Endodermal cell (in vitro differentiated cells): ENCODE measurements around the gene CHID1. TPM values are rescaled to one million over a fixed set of nuclear protein-coding genes. Genes with fewer than 3 reads are reported as not detected.

ENCODE experiments used
- DNase-seq: peaks from one replicate; pipeline ENCODE4 v3.0.0-alpha.2; 2017
- H3K27ac ChIP-seq: 2 replicates; pipeline ENCODE4 v1.5.1; 2013; ENCODE audit warnings: mild to moderate bottlenecking, low read depth, low read length, moderate library complexity
- H3K27me3 ChIP-seq: 2 replicates; pipeline ENCODE4 v1.6.1; 2013; ENCODE audit warnings: mild to moderate bottlenecking, low read length, moderate library complexity; ENCODE audit not compliant: insufficient read depth, control insufficient read depth, poor library complexity, severe bottlenecking
- H3K36me3 ChIP-seq: 2 replicates; pipeline ENCODE4 v1.7.0; 2013; ENCODE audit warnings: mild to moderate bottlenecking, low read length, moderate library complexity; ENCODE audit not compliant: control insufficient read depth, insufficient read depth
- H3K4me1 ChIP-seq: one replicate; pipeline ENCODE4 v1.7.0; 2013; ENCODE audit warnings: low read length; ENCODE audit not compliant: control insufficient read depth, insufficient read depth
- H3K4me3 ChIP-seq: 2 replicates; pipeline ENCODE4 v1.5.1; 2013; ENCODE audit warnings: mild to moderate bottlenecking, low read length, moderate library complexity
- H3K9ac ChIP-seq: 2 replicates; pipeline ENCODE4 v1.6.1; 2013; ENCODE audit warnings: mild to moderate bottlenecking, low read length, moderate library complexity; ENCODE audit not compliant: poor library complexity, severe bottlenecking; ENCODE audit errors: extremely low read depth
- H3K9me3 ChIP-seq: 2 replicates; pipeline ENCODE4 v1.6.1; 2013; ENCODE audit warnings: mild to moderate bottlenecking, low read length, moderate library complexity; ENCODE audit not compliant: control insufficient read depth
- H3K27ac Mint-ChIP-seq: 2 replicates; pipeline ENCODE4 v1.8.0; 2020; ENCODE audit warnings: mixed read lengths
- H3K27me3 Mint-ChIP-seq: 2 replicates; pipeline ENCODE4 v1.8.0; 2021; ENCODE audit warnings: mild to moderate bottlenecking, mixed read lengths; ENCODE audit not compliant: insufficient read depth
- H3K36me3 Mint-ChIP-seq: 2 replicates; pipeline ENCODE4 v1.8.0; 2020; ENCODE audit warnings: low read depth, mixed read lengths
- H3K4me1 Mint-ChIP-seq: 2 replicates; pipeline ENCODE4 v1.8.0; 2020; ENCODE audit warnings: mixed read lengths
- H3K4me3 Mint-ChIP-seq: 2 replicates; pipeline ENCODE4 v1.8.0; 2020; ENCODE audit warnings: mild to moderate bottlenecking, moderate library complexity, mixed read lengths
- H3K9me3 Mint-ChIP-seq: 2 replicates; pipeline ENCODE4 v1.8.0; 2020; ENCODE audit warnings: mild to moderate bottlenecking, mixed read lengths
- CTCF ChIP-seq: fragments of 200-600 bp; sonication (generic); conservative IDR thresholded peaks from 2 replicates; pipeline ENCODE4 v1.5.0; 2021; ENCODE audit warnings: antibody characterized with exemption, mild to moderate bottlenecking
- WGBS, 2 experiments: methylation state at CpG; one replicate each; pipeline versions ENCODE4 v1.1.5 to v1.1.7; 2013; ENCODE audit warnings: missing lambda C conversion rate in 2 of 2, mixed read lengths in 1 of 2; ENCODE audit not compliant: insufficient coverage in 1 of 2, insufficient read length in 1 of 2; 5-methylcytosine and 5-hydroxymethylcytosine counted together
- total RNA-seq, 2 donors: library from RNA; stranded (reverse); fragmentation: NEBNext Ultra II Directional in 1 of 2; extraction: Animal tissue kit (Norgen Biotek cat#: 25700) in 1 of 2; gene quantifications; 2 replicates in 1 of 2; 3 replicates in 1 of 2; pipeline ENCODE4 v1.2.1, GENCODE V29; 2021

The CHID1 gene
- total RNA-seq, 2 donors from 2014 or later, result 82.0 to 83.5 TPM

- Histone ChIP-seq H3K27ac (no peak overlapping the region), H3K27me3 (no peaks in the 10 kb centered on the region), H3K9ac (no peak overlapping the region), H3K9me3 (no peaks in the 10 kb centered on the region), H3K36me3 (no peaks in the 10 kb centered on the region), H3K4me1 (no peaks in the 10 kb centered on the region), H3K4me3 (no peak overlapping the region)
- Mint-ChIP-seq H3K4me1 (peaks cover 5% of the 10 kb centered on the region), H3K27ac (no peak overlapping the region), H3K27me3 (no peaks in the 10 kb centered on the region), H3K36me3 (peaks cover 3% of the 10 kb centered on the region), H3K9me3 (no peaks in the 10 kb centered on the region), H3K4me3 (no peak overlapping the region)
- TF ChIP-seq CTCF, result no peak
- 94 to 99% methylated on average over 13 to 14 of the region's 14 CpGs for WGBS, 2 experiments
- no peak for DNase-seq
Measured at GRCh38 chr11:861105-861479, 49.5 kb downstream of the CHID1 start.

- Mint-ChIP-seq H3K4me3 (no peak overlapping the region), H3K9me3 (no peaks in the 10 kb centered on the region), H3K27me3 (no peaks in the 10 kb centered on the region), H3K4me1 (peaks cover 5% of the 10 kb centered on the region), H3K36me3 (peaks cover 3% of the 10 kb centered on the region), H3K27ac (no peak overlapping the region)
- Histone ChIP-seq H3K9me3 (no peaks in the 10 kb centered on the region), H3K9ac (no peak overlapping the region), H3K27me3 (no peaks in the 10 kb centered on the region), H3K27ac (no peak overlapping the region), H3K36me3 (no peaks in the 10 kb centered on the region), H3K4me1 (no peaks in the 10 kb centered on the region), H3K4me3 (no peak overlapping the region)
- 90 to 92% methylated on average over 6 to 21 of the region's 21 CpGs for WGBS, 2 experiments
- TF ChIP-seq CTCF, result no peak
- DNase-seq, result no peak
Measured at GRCh38 chr11:860234-861104, 50.1 kb downstream of the CHID1 start.

DNA sequence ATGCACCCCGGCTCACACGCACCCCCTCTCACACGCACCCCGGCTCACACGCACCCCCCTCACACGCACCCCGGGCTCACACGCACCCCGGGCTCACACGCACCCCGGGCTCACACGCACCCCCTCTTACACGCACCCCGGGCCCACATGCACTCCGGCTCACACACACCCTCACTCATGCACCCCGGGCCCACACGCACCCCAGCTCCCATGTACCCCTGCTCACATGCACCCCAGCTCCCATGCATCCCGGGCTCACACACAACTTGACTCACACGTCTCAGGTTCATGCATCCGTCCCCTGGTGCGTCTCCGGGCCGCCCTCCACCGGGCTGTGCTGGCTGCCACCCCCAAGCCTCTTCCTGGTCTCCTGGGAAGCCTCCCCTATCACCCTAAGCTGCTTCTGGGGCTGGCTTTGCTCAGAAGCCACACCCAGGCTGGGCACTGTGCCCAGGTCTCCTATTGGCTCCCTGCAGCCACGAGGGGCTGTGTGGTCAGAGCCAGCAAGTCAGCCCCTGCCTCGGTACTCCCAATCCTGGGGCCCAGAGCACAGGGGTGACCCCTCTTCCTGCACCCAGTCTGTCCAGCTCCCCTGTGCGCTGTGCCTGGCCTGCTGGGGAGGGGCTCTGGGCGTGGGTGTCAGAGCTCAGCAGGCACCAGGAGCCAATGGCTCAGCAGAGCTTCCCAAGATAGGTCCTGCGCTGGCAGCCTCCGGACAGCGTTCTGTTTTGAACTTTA is 51.0 kb downstream of the CHID1 start:
- Histone ChIP-seq H3K27me3 (no peaks in the 10 kb centered on the region), H3K27ac (no peak overlapping the region), H3K9ac (no peak overlapping the region), H3K36me3 (no peaks in the 10 kb centered on the region), H3K4me3 (no peak overlapping the region), H3K9me3 (no peaks in the 10 kb centered on the region), H3K4me1 (no peaks in the 10 kb centered on the region)
- Mint-ChIP-seq H3K27ac (no peak overlapping the region), H3K4me3 (no peak overlapping the region), H3K27me3 (no peaks in the 10 kb centered on the region), H3K36me3 (peaks cover 3% of the 10 kb centered on the region), H3K4me1 (peaks cover 5% of the 10 kb centered on the region), H3K9me3 (no peaks in the 10 kb centered on the region)
- TF ChIP-seq CTCF, result no peak
- no peak for DNase-seq
- WGBS, 2 experiments, result 86 to 91% methylated on average over 15 to 19 of the region's 31 CpGs
